ENCODE data around the gene GRPEL1. TPM values are rescaled to one million over a fixed set of nuclear protein-coding genes. Genes with fewer than 3 reads are reported as not detected.

The GRPEL1 gene
- polyA plus RNA-seq, 3 donors = 44.1 to 49.6 (median 45.4) TPM

DNA sequence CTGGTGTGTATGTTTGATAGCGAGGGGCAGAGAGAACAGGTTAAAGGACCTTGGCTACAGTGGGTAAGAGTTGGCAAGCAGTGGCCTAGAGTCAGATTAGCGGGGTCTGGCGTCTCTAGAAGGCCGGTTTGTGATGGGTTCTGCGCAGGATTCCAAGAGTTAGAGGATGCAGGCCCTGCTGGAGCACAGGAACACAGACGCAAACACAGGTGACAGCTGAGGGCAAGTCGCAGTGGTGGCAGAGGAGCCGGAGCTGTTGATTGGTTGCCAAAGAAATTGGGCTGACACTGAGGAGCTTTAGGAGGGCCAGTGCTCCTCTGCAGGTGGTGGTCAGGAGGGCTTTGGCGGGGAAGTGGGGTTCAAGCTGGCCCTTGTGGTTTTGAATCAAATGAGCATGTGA lies 20.9 kb downstream of the GRPEL1 start:
- Mint-ChIP-seq H3K27ac (no peak overlapping the region), H3K9me3 (peaks cover 0 to under 1% (median 0%) of the 10 kb centered on the region in 7 donors), H3K27me3 (ENCODE audit: low read depth in 3 of 3) (peaks cover 3 to 10% (median 4%) of the 10 kb centered on the region in 3 donors), H3K4me3 (no peak overlapping the region), H3K36me3 (peaks cover 41 to 70% of the 10 kb centered on the region in 2 donors), H3K4me1 (peaks cover 51% of the 10 kb centered on the region)
- no peak overlapping the region for H2AFZ ChIP-seq (ENCODE audit: insufficient read depth, low read depth, low read length, poor library complexity, severe bottlenecking)
- no peak overlapping the region for H3K9ac ChIP-seq (ENCODE audit: insufficient read depth, low read length, poor library complexity, severe bottlenecking)
- H3K36me3 ChIP-seq (replicated peaks in 1 of 2; ENCODE audit: control insufficient read depth in 1 of 2, insufficient read depth in 2 of 2, low read length in 2 of 2) = peaks cover 11 to 44% of the 10 kb centered on the region in 2 donors
- H3K27me3 ChIP-seq (ENCODE audit: control insufficient read depth in 2 of 2, insufficient read depth in 2 of 2, low read length in 2 of 2) = no peaks in the 10 kb centered on the region
- H3K79me2 ChIP-seq (ENCODE audit: insufficient read depth, low read length) = peaks cover 84% of the 10 kb centered on the region
- no peak for TF ChIP-seq CTCF (IDR thresholded peaks at IDR 0.05)
- peaks cover 24 to 37% of the 10 kb centered on the region in 2 donors for H3K4me1 ChIP-seq (ENCODE audit: control insufficient read depth in 1 of 2, insufficient read depth in 2 of 2, low read length in 2 of 2)
- no peak overlapping the region for H3K27ac ChIP-seq (ENCODE audit: low read depth in 1 of 2, low read length in 2 of 2)
- H4K20me1 ChIP-seq (ENCODE audit: insufficient read depth, low read length) = peaks cover 81% of the 10 kb centered on the region
- intact Hi-C loops (cut with micrococcal nuclease) = loop anchor here in 1 of 2 donors (10.0 kb wide), 2 partner anchors 132 to 332 kb away; partner anchors contain the start of gene BLOC1S4
- H3K4me3 ChIP-seq (replicated peaks in 1 of 3; ENCODE audit: low read depth in 2 of 3, low read length in 3 of 3) = no peak overlapping the region
- WGBS (ENCODE audit: insufficient coverage) = 92% methylated on average over 9 of the region's 9 CpGs
- no peaks in the 10 kb centered on the region for H3K9me3 ChIP-seq (replicated peaks in 1 of 2; ENCODE audit: control insufficient read depth in 1 of 2, insufficient read depth in 1 of 2, low read length in 2 of 2)
- no peak for DNase-seq
- H3K4me2 ChIP-seq (replicated peaks; ENCODE audit: extremely low read depth, low read length, poor library complexity, severe bottlenecking) = no peak overlapping the region

DNA sequence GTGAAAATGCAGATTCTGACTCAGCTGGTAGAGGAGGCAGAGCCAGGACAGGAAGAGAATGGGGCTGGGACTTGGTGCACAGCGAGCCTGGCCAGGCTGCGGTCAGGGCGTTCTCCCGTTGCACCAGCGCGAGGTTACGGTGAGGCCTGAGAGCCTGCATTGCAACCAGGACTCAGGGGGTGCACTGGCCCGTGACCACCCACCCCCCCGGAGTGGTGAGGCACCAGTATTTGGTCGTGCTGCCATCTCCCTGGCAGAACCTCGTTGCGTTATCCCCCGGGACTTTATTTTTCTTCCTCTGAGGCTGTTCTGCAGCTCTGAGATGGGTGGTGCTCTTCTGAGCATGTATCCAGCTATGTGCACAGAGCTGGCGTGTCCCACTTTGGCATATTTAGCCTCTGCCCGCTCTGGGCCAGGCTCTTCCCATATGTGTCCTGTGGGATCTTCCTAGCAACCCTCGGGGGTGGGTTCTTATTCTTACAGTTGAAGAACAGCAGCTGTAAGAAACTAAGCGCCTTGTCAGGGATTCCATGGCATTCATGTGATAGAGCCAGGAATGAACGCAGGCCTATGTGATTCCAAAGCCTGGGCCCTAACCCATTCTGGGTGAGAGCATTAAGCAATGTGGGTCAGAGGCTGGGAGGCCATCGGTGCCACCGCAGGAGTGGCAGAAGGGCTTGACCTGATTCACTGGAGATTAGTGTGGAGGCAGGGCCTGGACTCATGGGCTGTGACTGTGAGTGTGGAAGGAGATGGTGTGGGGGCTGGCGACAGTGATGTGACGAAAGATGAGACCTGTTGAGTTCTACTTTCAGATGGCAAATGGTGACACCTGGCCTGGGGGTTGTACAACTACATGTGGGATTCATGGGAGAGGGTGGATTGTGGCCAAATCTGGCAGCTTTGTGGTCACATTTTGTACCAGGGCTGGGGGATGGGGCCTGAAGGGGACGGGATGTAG lies 21.6 kb downstream of the GRPEL1 start:
- H3K4me2 ChIP-seq (replicated peaks; ENCODE audit: extremely low read depth, low read length, poor library complexity, severe bottlenecking) = no peak overlapping the region
- Mint-ChIP-seq H3K4me1 (peaks cover 55% of the 10 kb centered on the region), H3K4me3 (no peak overlapping the region), H3K27me3 (ENCODE audit: low read depth in 3 of 3) (peaks cover 3 to 13% (median 4%) of the 10 kb centered on the region in 3 donors), H3K9me3 (peaks cover 0 to 3% (median 0%) of the 10 kb centered on the region in 7 donors), H3K36me3 (peaks cover 40 to 63% of the 10 kb centered on the region in 2 donors), H3K27ac (peak overlapping the region in 3 of 7 donors; percentile 46 to 82 (median 63))
- H3K9me3 ChIP-seq (replicated peaks in 1 of 2; ENCODE audit: control insufficient read depth in 1 of 2, insufficient read depth in 1 of 2, low read length in 2 of 2) = no peaks in the 10 kb centered on the region
- H3K79me2 ChIP-seq (ENCODE audit: insufficient read depth, low read length) = peaks cover 78% of the 10 kb centered on the region
- no peaks in the 10 kb centered on the region for H3K27me3 ChIP-seq (ENCODE audit: control insufficient read depth in 2 of 2, insufficient read depth in 2 of 2, low read length in 2 of 2)
- no peak for DNase-seq
- H3K9ac ChIP-seq (ENCODE audit: insufficient read depth, low read length, poor library complexity, severe bottlenecking) = no peak overlapping the region
- peaks cover 75% of the 10 kb centered on the region for H4K20me1 ChIP-seq (ENCODE audit: insufficient read depth, low read length)
- intact Hi-C loops (cut with micrococcal nuclease) = loop anchor here (2.0 to 10.0 kb wide), 3 partner anchors 13 to 331 kb away; partner anchors contain the start of gene BLOC1S4 (in 1 of the 2)
- 96% methylated on average over 23 of the region's 23 CpGs for WGBS (ENCODE audit: insufficient coverage)
- H3K4me3 ChIP-seq (replicated peaks in 1 of 3; ENCODE audit: low read depth in 2 of 3, low read length in 3 of 3) = no peak overlapping the region
- H3K4me1 ChIP-seq (ENCODE audit: control insufficient read depth in 1 of 2, insufficient read depth in 2 of 2, low read length in 2 of 2) = peaks cover 29 to 42% of the 10 kb centered on the region in 2 donors
- no peak for TF ChIP-seq CTCF (IDR thresholded peaks at IDR 0.05)
- H2AFZ ChIP-seq (ENCODE audit: insufficient read depth, low read depth, low read length, poor library complexity, severe bottlenecking) = no peak overlapping the region
- H3K27ac ChIP-seq (ENCODE audit: low read depth in 1 of 2, low read length in 2 of 2) = no peak overlapping the region
- peaks cover 9 to 38% of the 10 kb centered on the region in 2 donors for H3K36me3 ChIP-seq (replicated peaks in 1 of 2; ENCODE audit: control insufficient read depth in 1 of 2, insufficient read depth in 2 of 2, low read length in 2 of 2)

Data from CD14-positive monocyte (primary cell).